Astrocyte of the spinal cord (primary cell): ENCODE results near the gene HECA.

Experiments
- DNase-seq: peaks from one replicate; pipeline ENCODE4 v3.0.0; 2011; ENCODE audit warnings: low read depth, low spot score
- H3K4me3 ChIP-seq: 2 replicates; pipeline ENCODE4 v1.5.1; 2011; ENCODE audit warnings: low read depth, mild to moderate bottlenecking, low read length, moderate library complexity
- in situ Hi-C: cut with HindIII; loops from 2 replicates; pipeline ENCODE4 v1.10.0; 2017; ENCODE audit warnings: low sequenced_read_pairs
- TF ChIP-seq, protein P1 (sequence below): IDR thresholded peaks from 2 replicates; pipeline ENCODE4 v1.5.1; 2012; ENCODE audit warnings: low read depth, mild to moderate bottlenecking, low read length, inconsistent platforms

Gene HECA

GRCh38 chr6:139124887-139125672 is 9.8 kb upstream of the HECA start:
- TF ChIP-seq, protein P1, sequence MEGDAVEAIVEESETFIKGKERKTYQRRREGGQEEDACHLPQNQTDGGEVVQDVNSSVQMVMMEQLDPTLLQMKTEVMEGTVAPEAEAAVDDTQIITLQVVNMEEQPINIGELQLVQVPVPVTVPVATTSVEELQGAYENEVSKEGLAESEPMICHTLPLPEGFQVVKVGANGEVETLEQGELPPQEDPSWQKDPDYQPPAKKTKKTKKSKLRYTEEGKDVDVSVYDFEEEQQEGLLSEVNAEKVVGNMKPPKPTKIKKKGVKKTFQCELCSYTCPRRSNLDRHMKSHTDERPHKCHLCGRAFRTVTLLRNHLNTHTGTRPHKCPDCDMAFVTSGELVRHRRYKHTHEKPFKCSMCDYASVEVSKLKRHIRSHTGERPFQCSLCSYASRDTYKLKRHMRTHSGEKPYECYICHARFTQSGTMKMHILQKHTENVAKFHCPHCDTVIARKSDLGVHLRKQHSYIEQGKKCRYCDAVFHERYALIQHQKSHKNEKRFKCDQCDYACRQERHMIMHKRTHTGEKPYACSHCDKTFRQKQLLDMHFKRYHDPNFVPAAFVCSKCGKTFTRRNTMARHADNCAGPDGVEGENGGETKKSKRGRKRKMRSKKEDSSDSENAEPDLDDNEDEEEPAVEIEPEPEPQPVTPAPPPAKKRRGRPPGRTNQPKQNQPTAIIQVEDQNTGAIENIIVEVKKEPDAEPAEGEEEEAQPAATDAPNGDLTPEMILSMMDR, result peak; percentile 59
- H3K4me3 ChIP-seq, result no peak overlapping the region
- peak; percentile 62 for DNase-seq
- in situ Hi-C loops, result no loop called here

DNA sequence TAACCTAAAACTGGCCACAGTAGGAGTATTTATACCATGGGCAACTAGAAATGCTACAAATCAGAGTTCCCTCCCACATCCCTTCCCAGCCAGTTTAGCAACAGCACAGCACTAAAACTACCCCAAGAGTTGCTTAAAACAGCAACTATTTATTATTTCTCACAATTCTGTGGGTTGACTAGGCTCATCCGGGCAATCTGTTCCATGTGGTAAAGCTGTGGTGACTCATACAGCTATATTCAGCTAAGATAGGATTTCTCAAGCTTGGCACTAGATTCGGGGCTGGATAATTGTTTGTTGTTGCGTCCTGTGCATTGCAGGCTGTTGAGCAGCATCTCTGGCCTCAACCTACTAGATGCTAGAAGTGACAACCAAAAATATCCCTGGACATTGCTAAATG is 8.6 kb upstream of the HECA start:
- in situ Hi-C loops, result no loop called here
- no peak overlapping the region for H3K4me3 ChIP-seq
- TF ChIP-seq, protein P1, result no peak
- peak; percentile 84 for DNase-seq

GRCh38 chr6:139126931-139127330 is 7.9 kb upstream of the HECA start:
- in situ Hi-C loops, result no loop called here
- DNase-seq, result no peak
- H3K4me3 ChIP-seq, result no peak overlapping the region
- TF ChIP-seq, protein P1, result no peak

DNA sequence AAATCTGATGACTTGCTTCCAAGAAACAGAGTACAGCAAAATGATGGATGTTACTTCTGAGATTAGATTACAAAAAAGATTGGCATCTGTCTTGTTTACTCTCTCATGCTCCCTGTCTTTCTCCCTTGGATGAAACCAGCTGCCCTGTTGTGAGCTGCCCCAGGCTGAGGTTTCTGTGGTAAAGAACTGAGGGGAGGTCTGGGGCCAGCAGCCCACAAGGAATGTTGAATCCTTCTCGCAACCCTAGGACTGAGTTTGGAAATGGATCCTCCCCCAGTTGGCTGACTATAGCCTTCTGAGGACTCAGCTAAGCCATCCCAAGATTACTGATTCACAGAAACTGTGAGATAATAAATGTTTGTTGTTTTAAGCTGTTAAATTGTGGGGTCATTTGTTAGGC is 5.6 kb upstream of the HECA start:
- TF ChIP-seq, protein P1, result no peak
- no peak overlapping the region for H3K4me3 ChIP-seq
- peak; percentile 73 for DNase-seq
- in situ Hi-C loops, result no loop called here

GRCh38 chr6:139131736-139132280 is 3.1 kb upstream of the HECA start:
- DNase-seq, result no peak
- in situ Hi-C loops, result no loop called here
- H3K4me3 ChIP-seq, result no peak overlapping the region
- TF ChIP-seq, protein P1, result no peak

DNA sequence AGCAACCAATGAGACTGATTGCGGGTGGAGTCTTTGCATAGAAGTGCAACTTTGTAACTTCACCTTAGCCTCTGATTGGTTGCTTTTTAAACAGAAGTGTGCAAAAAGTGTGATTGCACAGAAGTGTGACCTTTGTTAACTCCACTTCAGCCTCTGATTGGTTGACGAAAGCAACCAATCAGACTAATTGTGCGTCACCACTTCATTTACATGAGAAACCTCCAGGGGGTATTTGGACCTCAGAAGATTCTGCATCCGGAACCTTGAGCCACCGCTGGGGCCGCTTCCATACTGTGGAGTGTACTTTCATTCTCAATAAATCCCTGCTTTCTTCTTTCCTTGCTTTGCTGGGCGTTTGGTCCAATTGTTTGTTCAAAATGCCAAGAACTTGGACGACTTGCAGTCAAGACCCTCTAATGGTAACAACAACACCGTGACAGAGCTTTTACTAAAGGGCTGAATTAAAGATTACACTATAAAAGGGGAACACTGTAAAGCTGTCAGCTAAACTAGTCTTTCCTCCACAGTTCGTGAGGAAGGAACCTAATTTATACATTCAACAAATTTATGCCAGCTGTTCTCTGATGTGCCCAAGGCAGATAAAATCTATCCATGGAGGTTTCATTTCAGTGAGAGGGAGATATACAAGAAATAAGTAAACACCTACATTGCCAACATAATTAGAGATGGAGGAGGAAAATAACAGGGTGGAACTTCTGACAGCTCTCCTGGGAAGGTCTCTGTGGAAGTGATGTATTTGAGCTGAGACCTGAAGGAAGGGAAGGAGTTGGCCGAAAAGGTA is 1.4 kb upstream of the HECA start:
- DNase-seq, result no peak
- in situ Hi-C loops, result no loop called here
- H3K4me3 ChIP-seq, result no peak overlapping the region
- TF ChIP-seq, protein P1, result no peak
